Fibroblast of skin of right quadriceps (primary cell): ENCODE data around the gene FBXW8.
"Not testable (repeated sequence)": the region's sequence is repeated elsewhere in the genome, so short reads cannot be mapped to it uniquely, and the experiment has no call there.

Source experiments
- DNase-seq: peaks from one replicate; pipeline ENCODE4 v3.0.0-alpha.2; 2013

The FBXW8 gene

GRCh38 chr12:117042862-117043261, 132.1 kb downstream of the FBXW8 start:
- DNase-seq = no peak

- DNase-seq = no peak
Observed at GRCh38 chr12:117044311-117044710, 133.6 kb downstream of the FBXW8 start.

- DNase-seq = no peak
Observed at GRCh38 chr12:117044790-117045159, 134.0 kb downstream of the FBXW8 start.

GRCh38 chr12:117045160-117046010, 134.6 kb downstream of the FBXW8 start:
- DNase-seq = no peak

- DNase-seq = no peak
Observed at GRCh38 chr12:117046011-117046369, 135.2 kb downstream of the FBXW8 start.

- no peak for DNase-seq
Observed at GRCh38 chr12:117046425-117046824, 135.7 kb downstream of the FBXW8 start.

GRCh38 chr12:117046861-117047530, 136.2 kb downstream of the FBXW8 start:
- DNase-seq = no peak

- DNase-seq = peak; percentile 38
Observed at GRCh38 chr12:117047810-117048584, 137.2 kb downstream of the FBXW8 start.

GRCh38 chr12:117048585-117048904, 137.8 kb downstream of the FBXW8 start:
- DNase-seq = no peak

GRCh38 chr12:117049295-117049694, 138.5 kb downstream of the FBXW8 start:
- DNase-seq = no peak

GRCh38 chr12:117050060-117050459, 139.3 kb downstream of the FBXW8 start:
- no peak for DNase-seq

GRCh38 chr12:117051380-117051779, 140.6 kb downstream of the FBXW8 start:
- DNase-seq = no peak

- no peak for DNase-seq
Observed at GRCh38 chr12:117052386-117053049, 141.8 kb downstream of the FBXW8 start.

GRCh38 chr12:117053050-117053400, 142.3 kb downstream of the FBXW8 start:
- DNase-seq = no peak

GRCh38 chr12:117053597-117054201, 142.9 kb downstream of the FBXW8 start:
- no peak for DNase-seq

- no peak for DNase-seq
Observed at GRCh38 chr12:117054279-117054678, 143.5 kb downstream of the FBXW8 start.

- not testable (repeated sequence) for DNase-seq
Observed at GRCh38 chr12:117057626-117058025, 146.9 kb downstream of the FBXW8 start.

GRCh38 chr12:117058442-117059072, 147.8 kb downstream of the FBXW8 start:
- no peak for DNase-seq

- no peak for DNase-seq
Observed at GRCh38 chr12:117059156-117059555, 148.4 kb downstream of the FBXW8 start.

GRCh38 chr12:117060246-117060928, 149.6 kb downstream of the FBXW8 start:
- DNase-seq = no peak

- DNase-seq = no peak
Observed at GRCh38 chr12:117060929-117061305, 150.2 kb downstream of the FBXW8 start.

- DNase-seq = no peak
Observed at GRCh38 chr12:117061555-117062079, 150.9 kb downstream of the FBXW8 start.
